Thyroid gland (tissue), 4 donors: ENCODE results near the gene MIER2.

Experiments used
- CTCF ChIP-seq, 6 experiments: fragments of 200-600 bp in 3 of 6; fragments of 450-650 bp in 3 of 6; sonication (generic) in 3 of 6; IDR thresholded peaks; one replicate each; pipeline ENCODE4 v1.5.1; 2016 to 2019; ENCODE audit warnings: antibody characterized with exemption in 6 of 6, mild to moderate bottlenecking in 2 of 6, inconsistent platforms in 1 of 6, moderate library complexity in 1 of 6
- POLR2A ChIP-seq, 2 donors: fragments of 450-650 bp; IDR thresholded peaks; one replicate each; pipeline ENCODE4 v1.6.1; 2017; ENCODE audit warnings: antibody characterized with exemption in 2 of 2, mild to moderate bottlenecking in 2 of 2, moderate library complexity in 1 of 2

- no peak for TF ChIP-seq CTCF (IDR thresholded peaks at IDR 0.05)
- no peak for TF ChIP-seq POLR2A (IDR thresholded peaks at IDR 0.05)
Observed at GRCh38 chr19:383040-383439, 38.4 kb upstream of the MIER2 start.
